Measurements from ENCODE around the gene GAREM1.

DNA sequence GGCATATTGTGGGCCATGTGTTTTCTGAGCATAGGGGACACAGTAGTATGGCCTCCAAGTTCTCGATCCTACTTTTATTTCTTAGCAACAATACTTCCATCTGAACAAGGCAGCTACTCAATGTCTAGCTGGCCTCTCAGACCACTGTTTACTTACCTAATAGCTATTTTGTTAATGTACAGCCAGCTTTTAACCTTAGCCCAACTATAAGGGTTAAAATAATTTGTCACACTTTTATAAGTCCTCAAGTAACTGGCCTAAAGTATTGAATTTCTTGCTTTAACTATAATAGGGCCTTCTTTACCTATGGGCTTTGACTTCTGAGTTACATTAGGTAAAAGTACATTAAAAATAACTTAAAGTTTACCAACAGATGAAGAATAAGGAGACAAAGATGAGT, 117.4 kb downstream of the GAREM1 start:
- TF ChIP-seq, protein P1, sequence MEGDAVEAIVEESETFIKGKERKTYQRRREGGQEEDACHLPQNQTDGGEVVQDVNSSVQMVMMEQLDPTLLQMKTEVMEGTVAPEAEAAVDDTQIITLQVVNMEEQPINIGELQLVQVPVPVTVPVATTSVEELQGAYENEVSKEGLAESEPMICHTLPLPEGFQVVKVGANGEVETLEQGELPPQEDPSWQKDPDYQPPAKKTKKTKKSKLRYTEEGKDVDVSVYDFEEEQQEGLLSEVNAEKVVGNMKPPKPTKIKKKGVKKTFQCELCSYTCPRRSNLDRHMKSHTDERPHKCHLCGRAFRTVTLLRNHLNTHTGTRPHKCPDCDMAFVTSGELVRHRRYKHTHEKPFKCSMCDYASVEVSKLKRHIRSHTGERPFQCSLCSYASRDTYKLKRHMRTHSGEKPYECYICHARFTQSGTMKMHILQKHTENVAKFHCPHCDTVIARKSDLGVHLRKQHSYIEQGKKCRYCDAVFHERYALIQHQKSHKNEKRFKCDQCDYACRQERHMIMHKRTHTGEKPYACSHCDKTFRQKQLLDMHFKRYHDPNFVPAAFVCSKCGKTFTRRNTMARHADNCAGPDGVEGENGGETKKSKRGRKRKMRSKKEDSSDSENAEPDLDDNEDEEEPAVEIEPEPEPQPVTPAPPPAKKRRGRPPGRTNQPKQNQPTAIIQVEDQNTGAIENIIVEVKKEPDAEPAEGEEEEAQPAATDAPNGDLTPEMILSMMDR (conservative IDR thresholded peaks at IDR 0.05 in 1 of 2, IDR thresholded peaks at IDR 0.05 in 1 of 2; ENCODE audit: extremely low read depth in 1 of 2, insufficient read depth in 1 of 2, low read depth in 1 of 2, low read length in 2 of 2): no peak
- no peak for TF ChIP-seq EZH2 (IDR thresholded peaks at IDR 0.05; ENCODE audit: borderline replicate concordance, low read length)

Measured in mammary epithelial cell (primary cell).